HEK293 (cell line): ENCODE results near the gene BMERB1.

Source experiments
- AEBP2 ChIP-seq: fragments of 450-650 bp; formaldehyde crosslinking; IDR thresholded peaks from 2 replicates; pipeline ENCODE4 v1.5.1; 2016; ENCODE audit warnings: missing biosample characterization, missing genetic modification characterization, borderline replicate concordance
- EGR2 ChIP-seq: fragments of 450-650 bp; formaldehyde crosslinking; IDR thresholded peaks from 2 replicates; pipeline ENCODE4 v1.5.1; 2016; ENCODE audit warnings: low read depth, missing biosample characterization, missing genetic modification characterization
- KLF16 ChIP-seq: fragments of 450-650 bp; formaldehyde crosslinking; IDR thresholded peaks from 2 replicates; pipeline ENCODE4 v1.5.1; 2017; ENCODE audit warnings: missing biosample characterization, missing genetic modification characterization
- MZF1 ChIP-seq: fragments of 450-650 bp; formaldehyde crosslinking; IDR thresholded peaks from 2 replicates; pipeline ENCODE4 v1.5.1; 2017; ENCODE audit warnings: missing biosample characterization, missing genetic modification characterization, borderline replicate concordance
- OVOL3 ChIP-seq: fragments of 450-650 bp; formaldehyde crosslinking; IDR thresholded peaks from 2 replicates; pipeline ENCODE4 v1.5.1; 2016; ENCODE audit warnings: missing biosample characterization, missing genetic modification characterization
- PRDM4 ChIP-seq: fragments of 450-650 bp; formaldehyde crosslinking; IDR thresholded peaks from 2 replicates; pipeline ENCODE4 v1.5.1; 2017; ENCODE audit warnings: missing biosample characterization, missing genetic modification characterization
- RBAK ChIP-seq: fragments of 450-650 bp; formaldehyde crosslinking; IDR thresholded peaks from 2 replicates; pipeline ENCODE4 v1.5.1; 2016; ENCODE audit warnings: missing biosample characterization, missing genetic modification characterization
- SP2 ChIP-seq: fragments of 450-650 bp; formaldehyde crosslinking; IDR thresholded peaks from 2 replicates; pipeline ENCODE4 v1.5.1; 2016; ENCODE audit warnings: missing biosample characterization, missing genetic modification characterization
- ZBTB11 ChIP-seq: fragments of 450-650 bp; formaldehyde crosslinking; conservative IDR thresholded peaks from 2 replicates; pipeline ENCODE4 v1.5.1; 2016; ENCODE audit warnings: low read depth, missing biosample characterization, missing genetic modification characterization
- ZBTB20 ChIP-seq: fragments of 450-650 bp; formaldehyde crosslinking; IDR thresholded peaks from 2 replicates; pipeline ENCODE4 v1.5.1; 2016; ENCODE audit warnings: missing biosample characterization, missing genetic modification characterization
- ZBTB48 ChIP-seq: fragments of 450-650 bp; formaldehyde crosslinking; IDR thresholded peaks from 2 replicates; pipeline ENCODE4 v1.5.1; 2016; ENCODE audit warnings: missing biosample characterization, missing genetic modification characterization
- ZIC2 ChIP-seq: fragments of 450-650 bp; formaldehyde crosslinking; IDR thresholded peaks from 2 replicates; pipeline ENCODE4 v1.5.1; 2016; ENCODE audit warnings: missing biosample characterization, missing genetic modification characterization
- ZNF114 ChIP-seq: fragments of 450-650 bp; formaldehyde crosslinking; IDR thresholded peaks from 2 replicates; pipeline ENCODE4 v1.5.0; 2017; ENCODE audit warnings: missing biosample characterization, missing genetic modification characterization
- ZNF16 ChIP-seq: fragments of 450-650 bp; formaldehyde crosslinking; IDR thresholded peaks from 2 replicates; pipeline ENCODE4 v1.5.1; 2016; ENCODE audit warnings: low read depth, missing biosample characterization, missing genetic modification characterization
- ZNF184 ChIP-seq: fragments of 450-650 bp; IDR thresholded peaks from 2 replicates; pipeline ENCODE4 v1.5.1; 2018; ENCODE audit warnings: missing biosample characterization, mild to moderate bottlenecking, missing genetic modification characterization
- ZNF221 ChIP-seq: fragments of 450-650 bp; formaldehyde crosslinking; IDR thresholded peaks from 2 replicates; pipeline ENCODE4 v1.5.1; 2017; ENCODE audit warnings: missing biosample characterization, missing genetic modification characterization, borderline replicate concordance
- ZNF223 ChIP-seq: fragments of 450-650 bp; formaldehyde crosslinking; IDR thresholded peaks from 2 replicates; pipeline ENCODE4 v1.5.1; 2016; ENCODE audit warnings: missing biosample characterization, missing genetic modification characterization
- ZNF239 ChIP-seq: fragments of 450-650 bp; formaldehyde crosslinking; IDR thresholded peaks from 2 replicates; pipeline ENCODE4 v1.5.1; 2016; ENCODE audit warnings: missing biosample characterization, missing genetic modification characterization
- ZNF248 ChIP-seq: fragments of 450-650 bp; formaldehyde crosslinking; IDR thresholded peaks from 2 replicates; pipeline ENCODE4 v1.5.1; 2017; ENCODE audit warnings: missing biosample characterization, missing genetic modification characterization
- ZNF362 ChIP-seq: fragments of 450-650 bp; formaldehyde crosslinking; IDR thresholded peaks from 2 replicates; pipeline ENCODE4 v1.5.1; 2016; ENCODE audit warnings: missing biosample characterization, missing genetic modification characterization
- ZNF433 ChIP-seq: fragments of 450-650 bp; formaldehyde crosslinking; IDR thresholded peaks from 2 replicates; pipeline ENCODE4 v1.5.1; 2016; ENCODE audit warnings: missing biosample characterization, missing genetic modification characterization, low read depth
- ZNF449 ChIP-seq: fragments of 450-650 bp; formaldehyde crosslinking; IDR thresholded peaks from 2 replicates; pipeline ENCODE4 v1.5.1; 2017; ENCODE audit warnings: missing biosample characterization, mild to moderate bottlenecking, missing genetic modification characterization, moderate library complexity
- ZNF48 ChIP-seq: fragments of 450-650 bp; formaldehyde crosslinking; IDR thresholded peaks from 2 replicates; pipeline ENCODE4 v1.5.1; 2016; ENCODE audit warnings: missing biosample characterization, missing genetic modification characterization
- ZNF501 ChIP-seq: fragments of 450-650 bp; formaldehyde crosslinking; IDR thresholded peaks from 2 replicates; pipeline ENCODE4 v1.5.1; 2016; ENCODE audit warnings: missing biosample characterization, missing genetic modification characterization
- ZNF558 ChIP-seq: fragments of 450-650 bp; formaldehyde crosslinking; IDR thresholded peaks from 2 replicates; pipeline ENCODE4 v1.5.1; 2016; ENCODE audit warnings: missing biosample characterization, missing genetic modification characterization
- ZNF571 ChIP-seq: fragments of 450-650 bp; formaldehyde crosslinking; IDR thresholded peaks from 2 replicates; pipeline ENCODE4 v1.5.0; 2017; ENCODE audit warnings: missing biosample characterization, missing genetic modification characterization
- ZNF600 ChIP-seq: fragments of 450-650 bp; formaldehyde crosslinking; IDR thresholded peaks from 2 replicates; pipeline ENCODE4 v1.5.1; 2016; ENCODE audit warnings: missing biosample characterization, missing genetic modification characterization
- ZNF658 ChIP-seq: fragments of 450-650 bp; formaldehyde crosslinking; IDR thresholded peaks from 2 replicates; pipeline ENCODE4; 2016; ENCODE audit warnings: missing biosample characterization, missing genetic modification characterization
- ZNF670 ChIP-seq: fragments of 450-650 bp; formaldehyde crosslinking; IDR thresholded peaks from 2 replicates; pipeline ENCODE4 v1.5.1; 2016; ENCODE audit warnings: missing biosample characterization, missing genetic modification characterization, low read depth
- ZNF76 ChIP-seq: fragments of 450-650 bp; formaldehyde crosslinking; IDR thresholded peaks from 2 replicates; pipeline ENCODE4; 2016; ENCODE audit warnings: low read depth, missing biosample characterization, missing genetic modification characterization, borderline replicate concordance
- ZNF830 ChIP-seq: fragments of 450-650 bp; IDR thresholded peaks from 2 replicates; pipeline ENCODE4 v1.5.0; 2018; ENCODE audit warnings: missing biosample characterization, missing genetic modification characterization, low read depth, mild to moderate bottlenecking, moderate library complexity
- ZXDB ChIP-seq: fragments of 450-650 bp; formaldehyde crosslinking; IDR thresholded peaks from 2 replicates; pipeline ENCODE4 v1.5.1; 2016; ENCODE audit warnings: missing biosample characterization, missing genetic modification characterization

Gene BMERB1

GRCh38 chr16:15434425-15435215 lies at the start of gene BMERB1 (continued):
- TF ChIP-seq ZNF362 (tag by site-specific recombination) (no peak), ZNF239 (no peak), RBAK (tag by site-specific recombination) (no peak), ZBTB48 (tag by site-specific recombination) (0 out of 2 replicates have a peak, but pooled peaks have one; percentile 24), ZBTB20 (tag by site-specific recombination) (peak; percentile 56), ZXDB (peak; percentile 85), ZNF248 (tag by site-specific recombination) (no peak), ZNF558 (no peak), ZNF658 (tag by site-specific recombination) (no peak), ZBTB11 (tag by site-specific recombination) (no peak), ZNF433 (tag by site-specific recombination) (no peak), ZNF16 (tag by site-specific recombination) (no peak), ZNF670 (no peak), ZNF571 (tag by site-specific recombination) (no peak), SP2 (tag by site-specific recombination) (no peak), ZNF449 (tag by site-specific recombination) (no peak), MZF1 (tag by site-specific recombination) (no peak), ZNF221 (tag by site-specific recombination) (no peak), OVOL3 (tag by site-specific recombination) (no peak), ZNF600 (tag by site-specific recombination) (peak; percentile 91), ZNF114 (tag by site-specific recombination) (no peak), ZNF76 (peak; percentile 31; the same call in 1 of the 2 replicates), ZNF48 (no peak), KLF16 (no peak), PRDM4 (tag by site-specific recombination) (no peak), ZNF830 (tag by site-specific recombination) (no peak), ZNF184 (no peak), EGR2 (tag by site-specific recombination) (peak; percentile 37; the same call in 1 of the 2 replicates), ZNF223 (tag by site-specific recombination) (no peak), ZIC2 (tag by site-specific recombination) (no peak), AEBP2 (tag by site-specific recombination) (no peak), ZNF501 (tag by site-specific recombination) (no peak)
